H9 (cell line): ENCODE results near the gene SIPA1. TPM values are rescaled to one million over a fixed set of nuclear protein-coding genes. Genes with fewer than 3 reads are reported as not detected.

Experiments used
- DNase-seq: peaks from one replicate; pipeline ENCODE4 v3.0.0-alpha.2; 2017
- H2AFZ ChIP-seq: one replicate; pipeline ENCODE4 v1.6.1; 2013; ENCODE audit warnings: mild to moderate bottlenecking, low read length, control low read depth, moderate library complexity
- H2AK5ac ChIP-seq: 2 replicates; pipeline ENCODE4 v1.6.1; 2013; ENCODE audit warnings: low read length, control low read depth, mixed read lengths; ENCODE audit not compliant: insufficient read length
- H2BK120ac ChIP-seq: one replicate; pipeline ENCODE4 v1.6.1; 2013; ENCODE audit warnings: low read depth, mild to moderate bottlenecking, low read length, control low read depth, inconsistent platforms; ENCODE audit not compliant: poor library complexity, severe bottlenecking
- H2BK12ac ChIP-seq: 2 replicates; pipeline ENCODE4 v1.6.1; 2013; ENCODE audit warnings: low read length, control low read depth, mixed read lengths, low read depth; ENCODE audit not compliant: insufficient read length
- H2BK15ac ChIP-seq: 2 replicates; pipeline ENCODE4 v1.6.1; 2013; ENCODE audit warnings: low read depth, low read length, control low read depth
- H2BK20ac ChIP-seq: one replicate; pipeline ENCODE4 v1.6.1; 2013; ENCODE audit warnings: low read depth, mild to moderate bottlenecking, low read length, control low read depth, inconsistent platforms; ENCODE audit not compliant: poor library complexity, severe bottlenecking
- H2BK5ac ChIP-seq: 2 replicates; pipeline ENCODE4 v1.6.1; 2013; ENCODE audit warnings: low read length, control low read depth, mixed read lengths; ENCODE audit not compliant: insufficient read length
- H3K14ac ChIP-seq: 2 replicates; pipeline ENCODE4 v1.6.1; 2013; ENCODE audit warnings: low read length, control low read depth; ENCODE audit not compliant: insufficient read depth
- H3K18ac ChIP-seq: 2 replicates; pipeline ENCODE4 v1.6.1; 2013; ENCODE audit warnings: low read depth, mild to moderate bottlenecking, mixed read lengths, low read length, control low read depth; ENCODE audit not compliant: insufficient read length
- H3K23ac ChIP-seq: 2 replicates; pipeline ENCODE4 v1.6.1; 2013; ENCODE audit warnings: low read length, control low read depth, mixed read lengths, low read depth; ENCODE audit not compliant: insufficient read length
- H3K23me2 ChIP-seq: 2 replicates; pipeline ENCODE4 v1.6.1; 2013; ENCODE audit warnings: low read depth, mild to moderate bottlenecking, mixed read lengths, low read length, control low read depth; ENCODE audit not compliant: insufficient read length, poor library complexity, severe bottlenecking
- H3K27ac ChIP-seq: 2 replicates; pipeline ENCODE4 v1.5.1; 2013; ENCODE audit warnings: low read length, control low read depth, mixed read lengths, low read depth; ENCODE audit not compliant: insufficient read length
- H3K27me3 ChIP-seq: 2 replicates; pipeline ENCODE4 v1.6.1; 2013; ENCODE audit warnings: low read length, control low read depth, inconsistent platforms; ENCODE audit not compliant: insufficient read depth
- H3K4ac ChIP-seq: 2 replicates; pipeline ENCODE4 v1.6.1; 2013; ENCODE audit warnings: low read depth, mild to moderate bottlenecking, control low read depth, inconsistent platforms, low read length, moderate library complexity
- H3K4me1 ChIP-seq: 2 replicates; pipeline ENCODE4 v1.6.1; 2013; ENCODE audit warnings: low read length, control low read depth, inconsistent platforms; ENCODE audit not compliant: insufficient read depth
- H3K4me2 ChIP-seq: 2 replicates; pipeline ENCODE4 v1.6.1; 2013; ENCODE audit warnings: low read length, control low read depth, mixed read lengths; ENCODE audit not compliant: insufficient read length, insufficient read depth
- H3K56ac ChIP-seq: 2 replicates; pipeline ENCODE4 v1.6.1; 2013; ENCODE audit warnings: low read depth, mild to moderate bottlenecking, mixed read lengths, low read length, control low read depth; ENCODE audit not compliant: insufficient read length
- H3K79me1 ChIP-seq: 2 replicates; pipeline ENCODE4 v1.6.1; 2013; ENCODE audit warnings: low read depth, mild to moderate bottlenecking, moderate library complexity, low read length, control low read depth, inconsistent platforms; ENCODE audit not compliant: insufficient read depth, poor library complexity, severe bottlenecking
- H3K79me2 ChIP-seq: 2 replicates; pipeline ENCODE4 v1.6.1; 2013; ENCODE audit warnings: low read length, control low read depth, inconsistent platforms; ENCODE audit not compliant: insufficient read depth
- H3K9ac ChIP-seq: 2 replicates; pipeline ENCODE4 v1.6.1; 2013; ENCODE audit warnings: low read length, control low read depth, mixed read lengths; ENCODE audit not compliant: insufficient read length; ENCODE audit errors: extremely low read depth
- H3K9me3 ChIP-seq: one replicate; pipeline ENCODE4 v1.6.1; 2013; ENCODE audit warnings: low read depth, low read length, inconsistent platforms; ENCODE audit not compliant: control insufficient read depth
- H3T11ph ChIP-seq: one replicate; pipeline ENCODE4 v1.6.1; 2013; ENCODE audit warnings: mild to moderate bottlenecking, low read length, control low read depth, inconsistent platforms
- H4K20me1 ChIP-seq: one replicate; pipeline ENCODE4 v1.6.1; 2013; ENCODE audit not compliant: control insufficient read depth, insufficient read length, insufficient read depth
- H4K5ac ChIP-seq: 2 replicates; pipeline ENCODE4 v1.6.1; 2013; ENCODE audit warnings: low read depth, mild to moderate bottlenecking, mixed read lengths, low read length, control low read depth; ENCODE audit not compliant: insufficient read length
- H4K8ac ChIP-seq: replicated peaks from 2 replicates; pipeline ENCODE4 v1.6.1; 2013; ENCODE audit warnings: low read length, control low read depth, mixed read lengths, low read depth; ENCODE audit not compliant: insufficient read length
- H4K91ac ChIP-seq: 2 replicates; pipeline ENCODE4 v1.6.1; 2013; ENCODE audit warnings: low read depth, mild to moderate bottlenecking, moderate library complexity, mixed read lengths, low read length, control low read depth; ENCODE audit not compliant: insufficient read length
- H3K27ac Mint-ChIP-seq, 3 experiments: 2 replicates in 2 of 3; 3 replicates in 1 of 3; pipeline ENCODE4 v1.8.0; 2020 to 2021; ENCODE audit warnings: mixed read lengths in 3 of 3, mild to moderate bottlenecking in 1 of 3, moderate library complexity in 1 of 3
- H3K27me3 Mint-ChIP-seq: 2 replicates; pipeline ENCODE4 v1.8.0; 2021; ENCODE audit warnings: low read depth, mild to moderate bottlenecking, moderate library complexity, mixed read lengths
- H3K36me3 Mint-ChIP-seq, 3 experiments: 2 replicates in 2 of 3; 3 replicates in 1 of 3; pipeline ENCODE4 v1.8.0; 2020 to 2021; ENCODE audit warnings: low read depth in 3 of 3, mixed read lengths in 3 of 3; ENCODE audit not compliant: insufficient read depth in 1 of 3
- H3K4me1 Mint-ChIP-seq, 2 experiments: 2 replicates each; pipeline ENCODE4 v1.8.0; 2020; ENCODE audit warnings: mixed read lengths in 2 of 2
- H3K4me3 Mint-ChIP-seq, 2 experiments: 2 replicates in 1 of 2; 3 replicates in 1 of 2; pipeline ENCODE4 v1.8.0; 2020 to 2021; ENCODE audit warnings: mild to moderate bottlenecking in 2 of 2, mixed read lengths in 2 of 2, moderate library complexity in 1 of 2
- H3K9me3 Mint-ChIP-seq, 2 experiments: 2 replicates in 1 of 2; 3 replicates in 1 of 2; pipeline ENCODE4 v1.8.0; 2020; ENCODE audit warnings: mild to moderate bottlenecking in 2 of 2, mixed read lengths in 2 of 2, moderate library complexity in 1 of 2
- CTCF ChIP-seq: fragments of 200-600 bp; sonication (generic); conservative IDR thresholded peaks from 3 replicates; pipeline ENCODE4 v1.8.0; 2021; ENCODE audit warnings: antibody characterized with exemption, mild to moderate bottlenecking
- WGBS: extraction: QIAGEN DNeasy Blood & Tissue Kit; methylation state at CpG from one replicate; pipeline ENCODE4 v1.1.7; 2013; ENCODE audit warnings: missing lambda C conversion rate, low lambda C conversion rate, mixed read lengths; ENCODE audit not compliant: insufficient read length; ENCODE audit errors: extremely low coverage; 5-methylcytosine and 5-hydroxymethylcytosine counted together
- total RNA-seq: library from RNA; stranded (reverse); gene quantifications from 2 replicates; pipeline ENCODE4 v1.2.1, GENCODE V29; 2021

SIPA1 gene
- total RNA-seq, 1 experiment from 2014 or later, result 32.0 TPM

GRCh38 chr11:65634440-65634839 is 3.5 kb upstream of the SIPA1 start:
- Histone ChIP-seq H3K4me1 (no peaks in the 10 kb centered on the region; the same call in 1 of the 2 replicates), H3K14ac (no peak overlapping the region), H2BK120ac (no peak overlapping the region), H4K5ac (no peak overlapping the region), H2BK5ac (no peak overlapping the region), H3K79me1 (no peaks in the 10 kb centered on the region), H2AK5ac (no peak overlapping the region), H2BK12ac (no peak overlapping the region), H3K4ac (no peak overlapping the region), H3K27me3 (no peaks in the 10 kb centered on the region), H3T11ph (no peak overlapping the region), H2BK15ac (no peak overlapping the region), H2AFZ (no peak overlapping the region), H4K8ac (no peak overlapping the region), H3K9me3 (no peaks in the 10 kb centered on the region), H3K56ac (no peak overlapping the region), H3K9ac (no peak overlapping the region), H3K18ac (no peak overlapping the region), H4K91ac (no peak overlapping the region), H3K23ac (no peak overlapping the region), H3K23me2 (peaks cover 5% of the 10 kb centered on the region), H4K20me1 (no peaks in the 10 kb centered on the region), H3K79me2 (no peaks in the 10 kb centered on the region), H3K4me2 (no peak overlapping the region), H3K27ac (no peak overlapping the region), H2BK20ac (no peak overlapping the region)
- Mint-ChIP-seq H3K9me3 (no peaks in the 10 kb centered on the region), H3K27me3 (no peaks in the 10 kb centered on the region), H3K4me3 (no peak overlapping the region), H3K4me1 (peaks cover 17 to 18% of the 10 kb centered on the region in 2 experiments), H3K36me3 (peaks cover 16 to 42% (median 37%) of the 10 kb centered on the region in 3 experiments; a peak in 6 of 7 replicates), H3K27ac (no peak overlapping the region)
- no peak for TF ChIP-seq CTCF
- no CpG with 5 or more reads among the region's 11 CpGs for WGBS
- DNase-seq, result no peak
